PC-9 (cell line): ENCODE results near the gene LRRC4C.
A peak's percentile ranks its signal among the peaks of the same experiment; 100 is the strongest.

ENCODE experiments used
- CTCF ChIP-seq: fragments of 200-600 bp; sonication (generic); conservative IDR thresholded peaks from 2 replicates; pipeline ENCODE4 v1.6.1; 2017; ENCODE audit warnings: mixed run types, antibody characterized with exemption, mild to moderate bottlenecking, moderate library complexity
- EZH2 ChIP-seq: fragments of 200-600 bp; sonication (generic); IDR thresholded peaks from 2 replicates; pipeline ENCODE4 v1.8.0; 2017; ENCODE audit warnings: antibody characterized with exemption, low read depth

- TF ChIP-seq CTCF = peak; percentile 53
- no peak for TF ChIP-seq EZH2
Observed at GRCh38 chr11:40129266-40129665, 1330.2 kb downstream of the LRRC4C start.
